ENCODE data around the gene ROBO2. TPM values are rescaled to one million over a fixed set of nuclear protein-coding genes. Genes with fewer than 3 reads are reported as not detected.

Gene ROBO2
- total RNA-seq, 4 donors from 2014 or later: 4.7 to 8.4 (median 6.6) TPM

- no peak overlapping the region for H3K4me3 ChIP-seq
- no peaks in the 10 kb centered on the region for H3K36me3 ChIP-seq
- DNase-seq: no peak
- peaks cover 0 to 23% (median 6%) of the 10 kb centered on the region in 3 donors for H3K4me1 ChIP-seq
- no peaks in the 10 kb centered on the region for H3K27me3 ChIP-seq
- intact Hi-C loops (cut with DNase I): no loop called here
- no peak overlapping the region for H3K27ac ChIP-seq
- TF ChIP-seq POLR2A (IDR thresholded peaks at IDR 0.05) (no peak), CTCF (IDR thresholded peaks at IDR 0.05) (no peak)
- no peaks in the 10 kb centered on the region for H3K9me3 ChIP-seq
Observed at GRCh38 chr3:77414881-77415280, 375.0 kb downstream of the ROBO2 start.

- H3K4me1 ChIP-seq: no peaks in the 10 kb centered on the region
- WGBS, 2 donors: 88 to 93% methylated on average over 1 of the region's 1 CpG
- H3K4me3 ChIP-seq: no peak overlapping the region
- intact Hi-C loops (cut with DNase I): no loop called here
- no peaks in the 10 kb centered on the region for H3K27me3 ChIP-seq
- H3K9me3 ChIP-seq: no peaks in the 10 kb centered on the region
- no peak for DNase-seq
- no peaks in the 10 kb centered on the region for H3K36me3 ChIP-seq
- TF ChIP-seq POLR2A (IDR thresholded peaks at IDR 0.05): no peak
- TF ChIP-seq CTCF (IDR thresholded peaks at IDR 0.05): no peak
- no peak overlapping the region for H3K27ac ChIP-seq
Observed at GRCh38 chr3:77420336-77420735, 380.4 kb downstream of the ROBO2 start.

- H3K27me3 ChIP-seq: no peaks in the 10 kb centered on the region
- 80 to 81% methylated on average over 5 of the region's 5 CpGs for WGBS, 2 donors
- H3K9me3 ChIP-seq: no peaks in the 10 kb centered on the region
- no peaks in the 10 kb centered on the region for H3K36me3 ChIP-seq
- TF ChIP-seq CTCF (IDR thresholded peaks at IDR 0.05): no peak
- TF ChIP-seq POLR2A (IDR thresholded peaks at IDR 0.05): no peak
- no peak overlapping the region for H3K4me3 ChIP-seq
- no peak for DNase-seq
- no peak overlapping the region for H3K27ac ChIP-seq
- intact Hi-C loops (cut with DNase I): no loop called here
- H3K4me1 ChIP-seq: no peaks in the 10 kb centered on the region
Observed at GRCh38 chr3:77421916-77422315, 382.0 kb downstream of the ROBO2 start.

- Histone ChIP-seq H3K9me3 (no peaks in the 10 kb centered on the region), H3K36me3 (no peaks in the 10 kb centered on the region), H3K27me3 (no peaks in the 10 kb centered on the region), H3K4me1 (no peaks in the 10 kb centered on the region), H3K27ac (no peak overlapping the region), H3K4me3 (no peak overlapping the region)
- TF ChIP-seq CTCF (IDR thresholded peaks at IDR 0.05) (no peak), POLR2A (IDR thresholded peaks at IDR 0.05) (no peak)
- no peak for DNase-seq
- intact Hi-C loops (cut with DNase I): no loop called here
Observed at GRCh38 chr3:77426531-77426930, 386.6 kb downstream of the ROBO2 start.

GRCh38 chr3:77427528-77427927, 387.6 kb downstream of the ROBO2 start:
- Histone ChIP-seq H3K4me1 (no peaks in the 10 kb centered on the region), H3K27me3 (no peaks in the 10 kb centered on the region), H3K4me3 (no peak overlapping the region), H3K9me3 (no peaks in the 10 kb centered on the region), H3K36me3 (no peaks in the 10 kb centered on the region), H3K27ac (no peak overlapping the region)
- TF ChIP-seq POLR2A (IDR thresholded peaks at IDR 0.05) (no peak), CTCF (IDR thresholded peaks at IDR 0.05) (no peak)
- intact Hi-C loops (cut with DNase I): no loop called here
- WGBS, 2 donors: 53 to 57% methylated on average over 3 of the region's 3 CpGs
- no peak for DNase-seq

All from esophagus squamous epithelium (tissue), 5 donors.